COLO668 (cell line): ENCODE results near the gene SIGLEC7.

Source experiments
- DNase-seq: peaks from one replicate; lab custom pipeline; 2025; ENCODE audit not compliant: unreplicated experiment; lab: John Stamatoyannopoulos, UW

Gene SIGLEC7

GRCh38 chr19:51166846-51167490 lies 24.9 kb downstream of the SIGLEC7 start:
- DNase-seq, result no peak

GRCh38 chr19:51168564-51169282 lies 26.6 kb downstream of the SIGLEC7 start:
- DNase-seq, result no peak

- DNase-seq, result peak; percentile 63
Observed at GRCh38 chr19:51169283-51169918, 27.3 kb downstream of the SIGLEC7 start.

GRCh38 chr19:51172223-51172622 lies 30.1 kb downstream of the SIGLEC7 start:
- DNase-seq, result no peak

GRCh38 chr19:51173681-51174080 lies 31.6 kb downstream of the SIGLEC7 start:
- DNase-seq, result no peak

- no peak for DNase-seq
Observed at GRCh38 chr19:51179256-51179655, 37.2 kb downstream of the SIGLEC7 start.

- no peak for DNase-seq
Observed at GRCh38 chr19:51181377-51181912, 39.3 kb downstream of the SIGLEC7 start.

- no peak for DNase-seq
Observed at GRCh38 chr19:51181913-51182419, 39.9 kb downstream of the SIGLEC7 start.

GRCh38 chr19:51183629-51184028 lies 41.5 kb downstream of the SIGLEC7 start:
- DNase-seq, result no peak

GRCh38 chr19:51185069-51185867 lies 43.2 kb downstream of the SIGLEC7 start:
- no peak for DNase-seq

- DNase-seq, result no peak
Observed at GRCh38 chr19:51185868-51186215, 43.7 kb downstream of the SIGLEC7 start.

GRCh38 chr19:51186323-51186722 lies 44.2 kb downstream of the SIGLEC7 start:
- no peak for DNase-seq

- no peak for DNase-seq
Observed at GRCh38 chr19:51187395-51188226, 45.5 kb downstream of the SIGLEC7 start.

GRCh38 chr19:51188227-51188559 lies 46.1 kb downstream of the SIGLEC7 start:
- no peak for DNase-seq

GRCh38 chr19:51192689-51193088 lies 50.6 kb downstream of the SIGLEC7 start:
- DNase-seq, result no peak

GRCh38 chr19:51194527-51195315 lies 52.6 kb downstream of the SIGLEC7 start:
- no peak for DNase-seq

GRCh38 chr19:51195316-51195586 lies 53.1 kb downstream of the SIGLEC7 start:
- no peak for DNase-seq

- no peak for DNase-seq
Observed at GRCh38 chr19:51195616-51196015, 53.5 kb downstream of the SIGLEC7 start.

GRCh38 chr19:51196181-51196580 lies 54.1 kb downstream of the SIGLEC7 start:
- no peak for DNase-seq

GRCh38 chr19:51198641-51199040 lies 56.5 kb downstream of the SIGLEC7 start:
- DNase-seq, result no peak
